Gastroesophageal sphincter (tissue), 4 donors: ENCODE measurements around the gene GRM7. TPM values are rescaled to one million over a fixed set of nuclear protein-coding genes. Genes with fewer than 3 reads are reported as not detected.

ENCODE experiments used
- ATAC-seq: fragments of 150-250 bp; one replicate; pipeline ENCODE4 v1.9.1; 2016; ENCODE audit warnings: mild to moderate bottlenecking, moderate library complexity
- H3K27ac ChIP-seq, 4 donors: fragments of 200-600 bp; sonication (generic) in 3 of 4; 1 replicate in 3 of 4; 2 replicates in 1 of 4; pipeline ENCODE4 v1.5.1; 2016 to 2019
- H3K27me3 ChIP-seq: fragments of 200-600 bp; sonication (generic); one replicate; pipeline ENCODE4 v1.5.1; 2019
- H3K36me3 ChIP-seq, 2 donors: fragments of 200-600 bp; sonication (generic); one replicate each; pipeline ENCODE4 v1.5.1; 2019; ENCODE audit warnings: control low read depth in 1 of 2
- H3K4me1 ChIP-seq, 3 donors: fragments of 200-600 bp; sonication (generic); 1 replicate in 2 of 3; 2 replicates in 1 of 3; pipeline ENCODE4 v1.5.1; 2016 to 2019; ENCODE audit warnings: control low read depth in 2 of 3
- H3K4me3 ChIP-seq, 2 donors: fragments of 200-600 bp; sonication (generic); one replicate each; pipeline ENCODE4 v1.5.1; 2019; ENCODE audit warnings: mild to moderate bottlenecking in 1 of 2, moderate library complexity in 1 of 2
- H3K9me3 ChIP-seq, 3 donors: fragments of 200-600 bp; sonication (generic); one replicate each; pipeline ENCODE4 v1.5.1; 2017 to 2019; ENCODE audit warnings: control low read depth in 2 of 3
- CTCF ChIP-seq, 4 experiments: fragments of 200-600 bp in 2 of 4; fragments of 450-650 bp in 2 of 4; sonication (generic) in 1 of 4; IDR thresholded peaks; one replicate each; pipeline ENCODE4 v1.5.1; 2017 to 2019; ENCODE audit warnings: antibody characterized with exemption in 4 of 4, mild to moderate bottlenecking in 2 of 4, moderate library complexity in 2 of 4
- EP300 ChIP-seq: sonication (generic); formaldehyde crosslinking; IDR thresholded peaks from one replicate; pipeline ENCODE4 v1.6.1; 2017; ENCODE audit warnings: antibody characterized with exemption, mild to moderate bottlenecking
- POLR2A ChIP-seq, 2 donors: fragments of 450-650 bp; IDR thresholded peaks; one replicate each; pipeline ENCODE4 v1.6.1; 2017; ENCODE audit warnings: antibody characterized with exemption in 2 of 2, mild to moderate bottlenecking in 2 of 2, moderate library complexity in 1 of 2
- POLR2AphosphoS5 ChIP-seq: sonication (generic); formaldehyde crosslinking; IDR thresholded peaks from one replicate; pipeline ENCODE4 v1.6.1; 2017; ENCODE audit warnings: antibody characterized with exemption
- WGBS, 2 donors: methylation state at CpG; one replicate each; pipeline ENCODE4 v1.1.5; 2018; ENCODE audit warnings: low coverage in 1 of 2; 5-methylcytosine and 5-hydroxymethylcytosine counted together
- total RNA-seq, 4 donors: library from RNA; depleted of rRNA; stranded (reverse); fragments of >200 nt; gene quantifications; one replicate each; pipeline ENCODE4 v1.1.0, GENCODE V29; 2016

GRM7 gene
- total RNA-seq, 4 donors from 2014 or later = 0.40 to 7.6 TPM; not detected in 2

GRCh38 chr3:7062714-7063113, 201.8 kb downstream of the GRM7 start:
- Histone ChIP-seq H3K27ac (no peak overlapping the region), H3K4me3 (no peak overlapping the region), H3K9me3 (peaks cover 0 to 13% (median 0%) of the 10 kb centered on the region in 3 donors), H3K36me3 (no peaks in the 10 kb centered on the region), H3K4me1 (no peaks in the 10 kb centered on the region), H3K27me3 (no peaks in the 10 kb centered on the region)
- TF ChIP-seq POLR2AphosphoS5 = no peak
- no peak for TF ChIP-seq POLR2A (IDR thresholded peaks at IDR 0.05)
- TF ChIP-seq CTCF (IDR thresholded peaks at IDR 0.05) = no peak
- no peak for ATAC-seq
- WGBS, 2 donors = 36 to 86% methylated on average over 1 of the region's 1 CpG

GRCh38 chr3:7070461-7070860, 209.5 kb downstream of the GRM7 start:
- H3K4me1 ChIP-seq = no peaks in the 10 kb centered on the region
- no peak for TF ChIP-seq POLR2AphosphoS5
- no peak for TF ChIP-seq EP300
- TF ChIP-seq CTCF (IDR thresholded peaks at IDR 0.05) = no peak
- H3K27ac ChIP-seq = no peak overlapping the region
- no peaks in the 10 kb centered on the region for H3K27me3 ChIP-seq
- 58 to 81% methylated on average over 6 of the region's 6 CpGs for WGBS, 2 donors
- H3K36me3 ChIP-seq = no peaks in the 10 kb centered on the region
- H3K4me3 ChIP-seq = no peak overlapping the region
- no peak for ATAC-seq
- peaks cover 0 to 10% (median 0%) of the 10 kb centered on the region in 3 donors for H3K9me3 ChIP-seq

GRCh38 chr3:7074217-7074616, 213.3 kb downstream of the GRM7 start:
- Histone ChIP-seq H3K36me3 (no peaks in the 10 kb centered on the region), H3K27ac (no peak overlapping the region), H3K4me1 (no peaks in the 10 kb centered on the region), H3K9me3 (no peaks in the 10 kb centered on the region), H3K4me3 (no peak overlapping the region), H3K27me3 (no peaks in the 10 kb centered on the region)
- no peak for ATAC-seq
- no peak for TF ChIP-seq CTCF (IDR thresholded peaks at IDR 0.05)
- no peak for TF ChIP-seq POLR2A (IDR thresholded peaks at IDR 0.05)
- TF ChIP-seq EP300 = no peak
- no peak for TF ChIP-seq POLR2AphosphoS5
- 68 to 83% methylated on average over 3 of the region's 3 CpGs for WGBS, 2 donors

- TF ChIP-seq POLR2A (IDR thresholded peaks at IDR 0.05) (no peak), CTCF (IDR thresholded peaks at IDR 0.05) (no peak), EP300 (no peak), POLR2AphosphoS5 (no peak)
- H3K4me3 ChIP-seq = no peak overlapping the region
- no peak for ATAC-seq
- WGBS, 2 donors = 25 to 50% methylated on average over 1 of the region's 1 CpG
- H3K4me1 ChIP-seq = no peaks in the 10 kb centered on the region
- no peaks in the 10 kb centered on the region for H3K9me3 ChIP-seq
- no peaks in the 10 kb centered on the region for H3K36me3 ChIP-seq
- no peaks in the 10 kb centered on the region for H3K27me3 ChIP-seq
- H3K27ac ChIP-seq = no peak overlapping the region
These were observed 214.2 kb downstream of the GRM7 start for GRCh38 chr3:7075117-7075516.

- H3K36me3 ChIP-seq = no peaks in the 10 kb centered on the region
- 72 to 90% methylated on average over 1 of the region's 1 CpG for WGBS, 2 donors
- ATAC-seq = no peak
- no peaks in the 10 kb centered on the region for H3K27me3 ChIP-seq
- H3K4me1 ChIP-seq = no peaks in the 10 kb centered on the region
- no peak for TF ChIP-seq POLR2AphosphoS5
- no peak for TF ChIP-seq EP300
- TF ChIP-seq POLR2A (IDR thresholded peaks at IDR 0.05) = no peak
- TF ChIP-seq CTCF (IDR thresholded peaks at IDR 0.05) = no peak
- no peak overlapping the region for H3K4me3 ChIP-seq
- H3K27ac ChIP-seq = no peak overlapping the region
- no peaks in the 10 kb centered on the region for H3K9me3 ChIP-seq
These were observed 215.0 kb downstream of the GRM7 start for GRCh38 chr3:7075901-7076300.
